Epithelial cell of proximal tubule (primary cell): ENCODE measurements around the gene PRSS27. TPM values are rescaled to one million over a fixed set of nuclear protein-coding genes. Genes with fewer than 3 reads are reported as not detected.

ENCODE experiments used
- DNase-seq: peaks from one replicate; pipeline ENCODE4 v3.0.0-alpha.2; 2011; ENCODE audit warnings: low read depth
- H3K4me3 ChIP-seq: 2 replicates; pipeline ENCODE4 v1.5.1; 2011; ENCODE audit warnings: low read depth, mild to moderate bottlenecking, low read length
- total RNA-seq: library from RNA; depleted of rRNA; stranded (reverse); fragments of >200 nt; gene quantifications from 2 replicates; pipeline ENCODE4 v1.2.3, GENCODE V29; 2015
- TF ChIP-seq, protein P1 (sequence below): conservative IDR thresholded peaks from 2 replicates; pipeline ENCODE4 v1.5.1; 2012; ENCODE audit warnings: low read depth, mild to moderate bottlenecking, low read length

Gene PRSS27
- total RNA-seq, 1 donor from 2014 or later, result 0.92 TPM

DNA sequence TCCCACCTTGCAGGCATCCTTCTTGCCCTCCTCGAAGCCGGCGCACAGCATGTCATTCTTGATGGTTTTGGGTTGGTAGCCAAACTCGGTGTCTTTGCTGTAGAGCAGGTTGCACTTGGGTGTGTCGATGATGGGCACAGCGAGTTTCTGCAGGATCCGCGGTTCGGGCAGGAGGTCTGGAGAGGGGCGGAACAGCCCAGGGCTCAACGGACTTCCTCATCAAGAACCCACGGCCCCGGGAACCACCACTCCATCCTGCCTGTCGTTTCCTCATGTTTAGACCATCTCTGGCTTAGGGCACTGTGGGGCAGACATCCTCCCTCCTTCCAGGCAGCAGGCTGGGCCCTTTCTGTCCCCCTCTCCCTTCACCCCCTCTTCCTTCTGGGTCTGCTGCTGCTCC, 6.5 kb downstream of the PRSS27 start:
- no peak overlapping the region for H3K4me3 ChIP-seq
- DNase-seq, result no peak
- TF ChIP-seq, protein P1, sequence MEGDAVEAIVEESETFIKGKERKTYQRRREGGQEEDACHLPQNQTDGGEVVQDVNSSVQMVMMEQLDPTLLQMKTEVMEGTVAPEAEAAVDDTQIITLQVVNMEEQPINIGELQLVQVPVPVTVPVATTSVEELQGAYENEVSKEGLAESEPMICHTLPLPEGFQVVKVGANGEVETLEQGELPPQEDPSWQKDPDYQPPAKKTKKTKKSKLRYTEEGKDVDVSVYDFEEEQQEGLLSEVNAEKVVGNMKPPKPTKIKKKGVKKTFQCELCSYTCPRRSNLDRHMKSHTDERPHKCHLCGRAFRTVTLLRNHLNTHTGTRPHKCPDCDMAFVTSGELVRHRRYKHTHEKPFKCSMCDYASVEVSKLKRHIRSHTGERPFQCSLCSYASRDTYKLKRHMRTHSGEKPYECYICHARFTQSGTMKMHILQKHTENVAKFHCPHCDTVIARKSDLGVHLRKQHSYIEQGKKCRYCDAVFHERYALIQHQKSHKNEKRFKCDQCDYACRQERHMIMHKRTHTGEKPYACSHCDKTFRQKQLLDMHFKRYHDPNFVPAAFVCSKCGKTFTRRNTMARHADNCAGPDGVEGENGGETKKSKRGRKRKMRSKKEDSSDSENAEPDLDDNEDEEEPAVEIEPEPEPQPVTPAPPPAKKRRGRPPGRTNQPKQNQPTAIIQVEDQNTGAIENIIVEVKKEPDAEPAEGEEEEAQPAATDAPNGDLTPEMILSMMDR, result no peak

DNA sequence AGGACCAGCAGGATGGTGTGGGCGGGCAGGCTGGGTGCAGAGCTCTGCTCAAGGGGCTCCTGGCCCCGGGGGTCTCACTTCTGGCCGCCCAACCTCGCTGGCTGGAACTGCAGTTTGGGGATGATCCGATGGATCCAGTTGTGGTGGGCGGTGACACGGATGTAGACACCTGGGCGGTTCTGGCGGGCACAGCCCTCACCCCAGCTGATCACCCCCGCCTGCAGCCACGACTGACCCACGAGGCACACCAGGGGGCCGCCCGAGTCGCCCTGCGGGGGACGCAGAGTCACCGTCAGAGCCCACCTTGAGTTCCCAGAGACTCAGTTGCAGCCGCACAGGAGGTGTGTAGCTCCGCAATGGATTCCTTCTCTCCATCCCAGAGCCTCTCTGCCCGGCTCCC, 7.5 kb downstream of the PRSS27 start:
- DNase-seq, result no peak
- TF ChIP-seq, protein P1, result no peak
- no peak overlapping the region for H3K4me3 ChIP-seq

DNA sequence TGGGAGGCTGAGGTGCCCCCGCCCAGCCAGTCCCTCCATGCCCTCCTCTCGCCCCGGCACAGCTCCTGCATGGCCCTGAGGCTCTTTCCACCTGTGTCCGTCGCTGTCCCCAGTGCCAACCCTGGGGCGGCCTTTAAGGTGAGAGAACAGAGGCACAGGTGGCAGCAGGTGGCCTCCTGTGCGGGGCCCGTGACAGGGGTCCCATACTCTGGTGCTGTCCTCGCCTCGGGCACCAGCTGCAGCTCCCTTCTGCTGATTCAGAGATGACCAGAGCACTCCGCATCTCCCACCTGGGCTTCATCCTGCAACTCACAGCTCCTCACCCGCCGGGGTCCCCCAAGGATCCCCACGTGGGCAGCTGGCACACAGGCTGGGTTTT, 8.0 kb downstream of the PRSS27 start:
- no peak for DNase-seq
- no peak overlapping the region for H3K4me3 ChIP-seq
- TF ChIP-seq, protein P1, result no peak

DNA sequence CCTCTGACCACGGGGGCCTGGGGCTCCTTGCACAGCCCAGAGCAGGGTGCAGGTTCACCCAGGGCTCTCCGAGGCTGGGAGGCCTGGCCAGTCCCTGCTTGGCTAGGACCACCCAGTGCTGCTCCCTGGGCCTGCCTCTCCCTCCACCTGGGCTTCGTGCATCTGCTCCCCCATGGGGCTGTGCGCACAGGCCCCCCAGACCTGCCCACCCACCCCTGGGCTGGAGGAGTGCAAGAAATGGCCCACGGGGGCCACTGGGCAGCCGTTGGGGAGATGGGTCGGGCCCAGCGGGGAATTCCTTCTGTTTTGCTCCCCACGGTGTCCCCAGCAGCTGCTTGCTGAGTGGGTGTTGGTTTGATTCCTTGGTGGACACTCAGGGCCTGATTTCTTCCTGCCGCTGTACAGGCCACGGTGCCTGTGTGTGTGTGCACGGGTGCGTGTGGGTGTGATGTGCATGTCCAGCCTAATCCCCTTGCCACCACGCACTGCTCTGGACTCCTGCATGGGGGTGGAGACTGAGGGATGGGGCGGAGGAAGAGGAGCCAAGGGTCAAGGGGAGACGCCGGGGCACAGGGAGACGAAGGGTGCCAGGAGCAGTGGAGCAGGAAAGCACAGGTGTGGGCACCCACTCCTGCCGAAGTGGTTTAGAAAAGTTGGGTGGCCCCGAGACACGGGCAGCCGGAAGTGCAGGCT, 8.5 kb downstream of the PRSS27 start:
- no peak overlapping the region for H3K4me3 ChIP-seq
- TF ChIP-seq, protein P1, result no peak

DNA sequence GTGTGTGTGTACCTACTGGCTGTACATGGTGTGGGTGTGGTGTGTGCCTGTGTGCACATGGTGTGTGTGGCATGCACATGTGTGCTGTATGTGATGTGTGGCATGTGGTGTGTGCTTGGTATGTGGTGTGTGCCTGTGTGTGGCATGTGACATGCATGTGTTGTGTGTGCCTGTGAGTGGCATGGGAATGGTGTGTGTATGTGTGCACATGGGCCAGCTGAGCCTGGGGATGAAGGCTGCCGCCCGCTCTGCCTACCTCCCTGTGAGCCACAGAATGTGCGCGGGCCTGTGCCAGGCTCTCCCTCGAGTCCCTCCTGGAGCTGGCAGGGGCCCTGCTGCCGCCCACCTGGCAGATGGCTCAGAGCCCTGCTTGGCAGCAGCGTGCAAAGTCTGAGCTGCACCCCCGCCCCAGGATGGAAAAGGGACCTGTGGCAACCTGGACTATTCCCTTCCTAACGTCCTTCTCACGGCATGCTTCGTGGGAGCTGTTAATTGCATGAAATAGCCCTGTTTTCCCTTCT, 9.3 kb downstream of the PRSS27 start:
- DNase-seq, result no peak
- TF ChIP-seq, protein P1, result no peak

More for the DNA sequence above, 8.5 kb downstream of the PRSS27 start:
- no peak for DNase-seq

DNA sequence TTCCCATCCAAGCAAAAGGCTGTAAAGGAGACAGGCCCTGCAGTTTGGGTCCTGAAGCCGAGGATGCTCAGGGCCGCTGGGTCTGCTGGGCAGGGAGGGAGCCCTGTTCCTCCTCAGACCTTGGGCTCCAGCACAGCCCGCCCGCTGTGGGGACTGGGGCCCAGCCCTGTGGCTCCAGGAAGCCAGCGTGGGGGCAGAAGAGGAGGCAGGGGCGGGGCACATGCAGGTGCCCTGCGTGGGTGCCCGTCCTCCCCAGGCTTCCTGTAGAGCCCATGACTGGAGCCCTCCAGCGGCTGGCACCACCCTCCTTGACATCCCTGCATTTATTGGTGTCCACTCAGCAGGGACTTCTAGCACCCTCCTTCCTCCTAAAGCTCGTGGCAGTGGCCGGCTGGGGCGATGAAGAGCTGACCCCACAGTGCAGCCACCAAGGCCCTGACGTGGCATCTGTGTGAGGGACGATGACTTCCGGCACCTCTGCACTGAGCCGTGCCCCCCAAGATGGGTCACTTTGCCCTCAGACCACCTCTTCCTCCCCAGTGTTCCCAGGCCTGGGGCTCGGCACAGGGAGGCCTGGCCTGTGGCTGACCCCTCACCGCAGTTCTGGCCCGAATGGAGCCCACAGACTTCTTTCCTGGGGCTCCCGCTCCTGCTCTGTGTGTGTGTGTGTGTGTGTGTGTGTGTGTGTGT, 9.9 kb downstream of the PRSS27 start:
- DNase-seq, result no peak
- no peak overlapping the region for H3K4me3 ChIP-seq
- TF ChIP-seq, protein P1, result no peak

More for the DNA sequence above, 9.3 kb downstream of the PRSS27 start:
- no peak overlapping the region for H3K4me3 ChIP-seq
